Measurements from ENCODE around the gene MRTFA. TPM values are rescaled to one million over a fixed set of nuclear protein-coding genes. Genes with fewer than 3 reads are reported as not detected.

Gene MRTFA
- total and polyA plus RNA-seq, 9 of the 15 experiments (the other 6 are each of a cell fraction or from before 2014, with no cell fraction given), result 0.84 to 21.1 (median 3.7) TPM

DNA sequence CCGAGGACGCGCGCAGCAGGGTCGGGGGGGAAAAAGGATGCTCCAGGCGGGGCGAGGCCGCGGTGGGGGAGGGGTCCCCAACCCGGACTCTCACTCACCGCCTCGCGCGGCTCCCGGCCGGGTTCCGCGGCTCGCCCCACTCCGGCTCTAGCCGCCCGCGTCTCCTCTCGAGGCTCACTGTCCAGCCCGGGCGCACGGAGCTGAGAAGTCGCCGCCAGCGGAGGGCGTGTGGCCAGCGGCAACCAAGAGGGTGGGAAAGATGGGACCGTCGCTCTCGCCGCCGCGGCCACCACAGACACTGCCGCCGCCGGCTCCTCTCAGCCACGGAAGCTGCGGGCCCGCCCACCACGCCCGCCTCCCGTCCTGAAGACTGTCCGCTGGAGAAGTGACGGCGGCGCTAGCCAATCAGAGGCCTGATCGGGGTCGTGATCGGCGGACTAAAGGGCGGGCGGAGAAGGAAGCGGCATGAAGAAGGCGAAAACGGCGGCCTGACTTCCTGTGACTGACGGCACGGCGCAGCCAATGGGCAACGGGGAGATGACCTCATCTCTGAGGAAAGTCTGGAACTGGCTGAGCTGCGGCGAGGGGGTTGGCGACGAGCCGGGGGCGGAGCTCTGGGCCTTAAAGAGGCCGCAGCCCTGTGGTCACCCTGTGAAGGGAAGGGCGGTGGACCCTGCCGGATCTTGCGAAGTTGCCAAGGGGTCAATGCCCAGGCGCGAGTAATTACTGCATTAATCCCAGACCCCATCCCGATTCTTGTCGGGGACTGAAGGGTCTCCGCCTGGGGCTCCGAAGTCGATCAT, at the start of gene MRTFA (continued):
- TF ChIP-seq SAP30 (IDR thresholded peaks at IDR 0.05; ENCODE audit: borderline replicate concordance, insufficient read depth, low read depth, low read length, poor library complexity, severe bottlenecking) (peak; percentile 61), NUFIP1 (IDR thresholded peaks at IDR 0.05; ENCODE audit: partially characterized antibody) (no peak), TOE1 (IDR thresholded peaks at IDR 0.05; ENCODE audit: borderline replicate concordance) (peak; percentile 87; the same call in 1 of the 2 replicates), TOE1 (CRISPR knock-in tag; IDR thresholded peaks at IDR 0.05; ENCODE audit: borderline replicate concordance, low read depth) (no peak), ZNF316 (IDR thresholded peaks at IDR 0.05) (no peak), MCM2 (IDR thresholded peaks at IDR 0.05; ENCODE audit: low read depth) (no peak), SUPT5H (IDR thresholded peaks at IDR 0.05) (peak; percentile 84), PML (IDR thresholded peaks at IDR 0.05; ENCODE audit: low read length) (peak; percentile 39; the same call in 1 of the 2 replicates), MCM7 (IDR thresholded peaks at IDR 0.05) (no peak), TCF7 (IDR thresholded peaks at IDR 0.05; ENCODE audit: borderline replicate concordance) (no peak), NELFE (IDR thresholded peaks at IDR 0.05; ENCODE audit: insufficient read depth, insufficient read length) (no peak), ZFP30 (CRISPR knock-in tag; IDR thresholded peaks at IDR 0.05; ENCODE audit: borderline replicate concordance) (no peak), HNRNPUL1 (IDR thresholded peaks at IDR 0.05; ENCODE audit: low read length) (no peak), NR2C1 (IDR thresholded peaks at IDR 0.05) (no peak), NR2C1 (tag; IDR thresholded peaks at IDR 0.05) (no peak), SMAD2 (IDR thresholded peaks at IDR 0.05; ENCODE audit: low read depth, low read length) (no peak), ZNF75A (CRISPR knock-in tag; IDR thresholded peaks at IDR 0.05) (no peak), DIDO1 (tag; IDR thresholded peaks at IDR 0.05; ENCODE audit: low read depth) (no peak), KAT8 (IDR thresholded peaks at IDR 0.05; ENCODE audit: low read depth) (no peak), SRSF7 (optimal IDR thresholded peaks at IDR 0.05; ENCODE audit: low read depth, low read length) (no peak)
- TF ChIP-seq, protein P1, sequence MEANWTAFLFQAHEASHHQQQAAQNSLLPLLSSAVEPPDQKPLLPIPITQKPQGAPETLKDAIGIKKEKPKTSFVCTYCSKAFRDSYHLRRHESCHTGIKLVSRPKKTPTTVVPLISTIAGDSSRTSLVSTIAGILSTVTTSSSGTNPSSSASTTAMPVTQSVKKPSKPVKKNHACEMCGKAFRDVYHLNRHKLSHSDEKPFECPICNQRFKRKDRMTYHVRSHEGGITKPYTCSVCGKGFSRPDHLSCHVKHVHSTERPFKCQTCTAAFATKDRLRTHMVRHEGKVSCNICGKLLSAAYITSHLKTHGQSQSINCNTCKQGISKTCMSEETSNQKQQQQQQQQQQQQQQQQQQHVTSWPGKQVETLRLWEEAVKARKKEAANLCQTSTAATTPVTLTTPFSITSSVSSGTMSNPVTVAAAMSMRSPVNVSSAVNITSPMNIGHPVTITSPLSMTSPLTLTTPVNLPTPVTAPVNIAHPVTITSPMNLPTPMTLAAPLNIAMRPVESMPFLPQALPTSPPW (CRISPR knock-in tag; IDR thresholded peaks at IDR 0.05), result peak; percentile 31; the same call in 1 of the 2 replicates
- TF ChIP-seq, protein P2, sequence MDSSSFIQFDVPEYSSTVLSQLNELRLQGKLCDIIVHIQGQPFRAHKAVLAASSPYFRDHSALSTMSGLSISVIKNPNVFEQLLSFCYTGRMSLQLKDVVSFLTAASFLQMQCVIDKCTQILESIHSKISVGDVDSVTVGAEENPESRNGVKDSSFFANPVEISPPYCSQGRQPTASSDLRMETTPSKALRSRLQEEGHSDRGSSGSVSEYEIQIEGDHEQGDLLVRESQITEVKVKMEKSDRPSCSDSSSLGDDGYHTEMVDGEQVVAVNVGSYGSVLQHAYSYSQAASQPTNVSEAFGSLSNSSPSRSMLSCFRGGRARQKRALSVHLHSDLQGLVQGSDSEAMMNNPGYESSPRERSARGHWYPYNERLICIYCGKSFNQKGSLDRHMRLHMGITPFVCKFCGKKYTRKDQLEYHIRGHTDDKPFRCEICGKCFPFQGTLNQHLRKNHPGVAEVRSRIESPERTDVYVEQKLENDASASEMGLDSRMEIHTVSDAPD (CRISPR knock-in tag; IDR thresholded peaks at IDR 0.05), result no peak
- TF ChIP-seq, protein P3, sequence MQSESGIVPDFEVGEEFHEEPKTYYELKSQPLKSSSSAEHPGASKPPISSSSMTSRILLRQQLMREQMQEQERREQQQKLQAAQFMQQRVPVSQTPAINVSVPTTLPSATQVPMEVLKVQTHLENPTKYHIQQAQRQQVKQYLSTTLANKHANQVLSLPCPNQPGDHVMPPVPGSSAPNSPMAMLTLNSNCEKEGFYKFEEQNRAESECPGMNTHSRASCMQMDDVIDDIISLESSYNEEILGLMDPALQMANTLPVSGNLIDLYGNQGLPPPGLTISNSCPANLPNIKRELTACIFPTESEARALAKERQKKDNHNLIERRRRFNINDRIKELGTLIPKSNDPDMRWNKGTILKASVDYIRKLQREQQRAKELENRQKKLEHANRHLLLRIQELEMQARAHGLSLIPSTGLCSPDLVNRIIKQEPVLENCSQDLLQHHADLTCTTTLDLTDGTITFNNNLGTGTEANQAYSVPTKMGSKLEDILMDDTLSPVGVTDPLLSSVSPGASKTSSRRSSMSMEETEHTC (IDR thresholded peaks at IDR 0.05), result no peak
- TF ChIP-seq, protein P4, sequence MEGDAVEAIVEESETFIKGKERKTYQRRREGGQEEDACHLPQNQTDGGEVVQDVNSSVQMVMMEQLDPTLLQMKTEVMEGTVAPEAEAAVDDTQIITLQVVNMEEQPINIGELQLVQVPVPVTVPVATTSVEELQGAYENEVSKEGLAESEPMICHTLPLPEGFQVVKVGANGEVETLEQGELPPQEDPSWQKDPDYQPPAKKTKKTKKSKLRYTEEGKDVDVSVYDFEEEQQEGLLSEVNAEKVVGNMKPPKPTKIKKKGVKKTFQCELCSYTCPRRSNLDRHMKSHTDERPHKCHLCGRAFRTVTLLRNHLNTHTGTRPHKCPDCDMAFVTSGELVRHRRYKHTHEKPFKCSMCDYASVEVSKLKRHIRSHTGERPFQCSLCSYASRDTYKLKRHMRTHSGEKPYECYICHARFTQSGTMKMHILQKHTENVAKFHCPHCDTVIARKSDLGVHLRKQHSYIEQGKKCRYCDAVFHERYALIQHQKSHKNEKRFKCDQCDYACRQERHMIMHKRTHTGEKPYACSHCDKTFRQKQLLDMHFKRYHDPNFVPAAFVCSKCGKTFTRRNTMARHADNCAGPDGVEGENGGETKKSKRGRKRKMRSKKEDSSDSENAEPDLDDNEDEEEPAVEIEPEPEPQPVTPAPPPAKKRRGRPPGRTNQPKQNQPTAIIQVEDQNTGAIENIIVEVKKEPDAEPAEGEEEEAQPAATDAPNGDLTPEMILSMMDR (IDR thresholded peaks at IDR 0.05 in 2 of 3, conservative IDR thresholded peaks at IDR 0.05 in 1 of 3; ENCODE audit: insufficient read depth in 2 of 3, low read depth in 1 of 3, low read length in 3 of 3), result no peak
